HK-2 (cell line): ENCODE results near the gene AMIGO2.
"Not testable (repeated sequence)": the region's sequence is repeated elsewhere in the genome, so short reads cannot be mapped to it uniquely, and the experiment has no call there.

Experiments
- DNase-seq: peaks from one replicate; pipeline ENCODE4 v3.0.0-alpha.2; 2018; ENCODE audit not compliant: unreplicated experiment

The AMIGO2 gene, protein sequence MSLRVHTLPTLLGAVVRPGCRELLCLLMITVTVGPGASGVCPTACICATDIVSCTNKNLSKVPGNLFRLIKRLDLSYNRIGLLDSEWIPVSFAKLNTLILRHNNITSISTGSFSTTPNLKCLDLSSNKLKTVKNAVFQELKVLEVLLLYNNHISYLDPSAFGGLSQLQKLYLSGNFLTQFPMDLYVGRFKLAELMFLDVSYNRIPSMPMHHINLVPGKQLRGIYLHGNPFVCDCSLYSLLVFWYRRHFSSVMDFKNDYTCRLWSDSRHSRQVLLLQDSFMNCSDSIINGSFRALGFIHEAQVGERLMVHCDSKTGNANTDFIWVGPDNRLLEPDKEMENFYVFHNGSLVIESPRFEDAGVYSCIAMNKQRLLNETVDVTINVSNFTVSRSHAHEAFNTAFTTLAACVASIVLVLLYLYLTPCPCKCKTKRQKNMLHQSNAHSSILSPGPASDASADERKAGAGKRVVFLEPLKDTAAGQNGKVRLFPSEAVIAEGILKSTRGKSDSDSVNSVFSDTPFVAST

GRCh38 chr12:47079468-47079980 is at the start of gene AMIGO2, which contains the start of gene PCED1B:
Gene AMIGO2, minus strand, starts transcription at chr12:47079959. Its CDS starts 957 bp downstream, at chr12:47079002.
Gene PCED1B, plus strand, starts transcription at chr12:47079621. Its CDS starts 155,443 bp downstream, at chr12:47235064.
- DNase-seq: peak; percentile 71

GRCh38 chr12:47126246-47126645 is 46.5 kb upstream of the AMIGO2 start:
- DNase-seq: no peak

GRCh38 chr12:47124451-47124850 is 44.7 kb upstream of the AMIGO2 start:
- no peak for DNase-seq

DNA sequence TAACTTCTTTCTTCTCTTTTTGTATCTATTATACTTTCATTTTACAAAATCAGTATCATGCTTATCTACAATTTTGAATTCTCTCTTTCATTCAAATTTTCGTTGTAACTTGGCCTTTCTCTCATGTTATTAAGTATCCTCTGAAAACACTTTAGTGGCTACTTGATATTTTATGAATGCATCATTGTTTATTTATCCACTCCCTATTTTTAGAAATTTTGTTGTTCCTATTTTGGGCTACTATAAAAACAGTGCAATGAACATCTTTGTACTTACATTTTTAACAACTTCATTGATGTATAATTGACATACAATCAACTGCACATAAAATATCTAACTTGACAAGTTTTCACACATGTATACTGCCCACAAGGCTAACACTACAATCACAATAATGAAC is 44.0 kb upstream of the AMIGO2 start:
- DNase-seq: no peak

- DNase-seq: no peak
Measured at GRCh38 chr12:47122602-47123001, 42.8 kb upstream of the AMIGO2 start.

- no peak for DNase-seq
Measured at GRCh38 chr12:47121146-47121545, 41.4 kb upstream of the AMIGO2 start.

- DNase-seq: no peak
Measured at GRCh38 chr12:47120736-47121135, 41.0 kb upstream of the AMIGO2 start.

GRCh38 chr12:47117305-47117704 is 37.5 kb upstream of the AMIGO2 start:
- DNase-seq: not testable (repeated sequence)

DNA sequence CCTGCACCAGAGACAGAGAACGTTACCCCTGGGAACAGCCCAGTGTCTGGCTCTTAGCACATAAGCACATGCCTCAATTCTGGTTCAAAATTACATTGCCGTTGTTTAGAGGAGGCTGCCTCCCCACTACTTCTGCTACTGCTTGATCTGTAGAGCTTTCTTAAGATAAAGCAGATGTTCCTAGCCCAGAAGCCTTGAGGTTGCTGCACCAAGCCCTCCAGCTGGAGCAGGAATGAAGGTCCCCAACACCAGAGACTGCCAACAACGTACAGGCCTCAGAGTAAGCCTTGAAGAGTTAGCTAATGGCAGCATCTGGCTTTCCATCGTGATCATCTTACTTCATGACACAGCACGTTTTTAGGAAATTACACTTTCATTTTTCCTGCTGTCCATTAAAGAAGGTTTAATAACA is 34.7 kb upstream of the AMIGO2 start:
- no peak for DNase-seq

DNA sequence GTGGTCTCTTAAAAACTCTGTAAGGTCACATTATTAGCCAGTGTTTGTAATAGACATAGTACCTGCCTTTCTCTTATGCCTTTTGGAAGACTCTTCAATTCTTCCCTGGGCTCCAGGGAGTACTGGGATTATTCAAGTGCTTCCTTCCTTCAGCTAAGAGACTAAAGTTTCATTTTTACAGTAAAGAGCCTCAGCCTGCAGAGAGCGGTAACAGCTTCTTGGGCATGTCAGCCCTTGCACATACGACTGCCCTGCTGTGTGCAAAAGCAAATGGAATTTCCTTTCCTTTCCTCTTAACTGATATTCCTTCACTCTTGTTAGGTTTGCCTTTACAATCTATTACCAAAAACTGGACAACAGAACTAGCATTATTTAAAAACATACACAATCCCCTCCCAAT is 32.9 kb upstream of the AMIGO2 start:
- no peak for DNase-seq

DNA sequence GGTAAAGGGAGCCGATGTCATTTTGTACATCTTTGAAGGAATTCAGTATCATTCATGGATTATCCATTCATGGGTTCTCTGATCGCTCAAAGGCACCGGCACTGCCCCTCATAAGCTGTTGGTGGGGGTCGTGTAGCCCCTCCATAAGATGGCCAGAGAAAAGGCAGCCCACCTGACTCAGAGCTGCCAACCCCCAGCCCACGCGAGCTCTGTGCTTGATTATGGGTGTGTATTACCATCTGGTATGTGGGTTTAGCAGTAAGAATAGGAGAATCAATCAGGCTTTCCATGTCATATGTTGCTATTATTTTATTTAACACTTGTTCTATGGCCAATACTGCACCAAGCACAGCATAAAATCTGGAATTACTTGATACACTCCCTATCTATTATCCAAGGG is 32.1 kb upstream of the AMIGO2 start:
- DNase-seq: no peak

GRCh38 chr12:47111392-47111778 is 31.6 kb upstream of the AMIGO2 start:
- DNase-seq: no peak

DNA sequence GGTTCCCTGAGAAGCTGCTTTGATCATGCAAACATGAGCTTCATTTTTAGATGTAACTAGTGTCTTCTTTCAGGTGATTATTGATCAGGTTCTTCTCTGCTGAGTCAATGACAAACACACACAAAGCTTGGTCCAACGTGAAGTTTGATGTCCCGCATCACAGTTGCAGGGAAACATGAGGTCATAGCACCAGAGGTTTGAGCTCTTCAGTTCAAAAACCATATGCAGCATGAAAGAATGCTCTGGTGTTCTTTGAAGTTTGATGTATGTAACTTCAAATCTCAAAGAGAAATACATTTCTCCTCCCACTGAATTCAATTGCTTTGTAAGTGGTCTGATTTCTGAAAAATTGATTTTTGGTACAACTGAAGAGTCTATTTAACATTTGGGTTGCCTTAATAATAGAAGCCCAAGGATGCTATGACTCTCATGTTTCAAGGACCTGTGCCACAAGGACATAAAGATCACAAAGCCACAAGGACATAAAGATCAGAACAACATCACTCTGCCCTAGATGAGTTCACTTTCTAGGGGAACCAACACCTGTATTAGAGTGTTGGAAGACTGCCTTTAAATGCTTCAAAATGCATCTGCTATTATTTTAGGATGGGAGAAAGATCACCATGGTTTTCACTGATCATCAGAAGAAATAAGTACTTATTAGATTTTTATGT is 31.1 kb upstream of the AMIGO2 start:
- no peak for DNase-seq

- DNase-seq: no peak
Measured at GRCh38 chr12:47110011-47110541, 30.3 kb upstream of the AMIGO2 start.

DNA sequence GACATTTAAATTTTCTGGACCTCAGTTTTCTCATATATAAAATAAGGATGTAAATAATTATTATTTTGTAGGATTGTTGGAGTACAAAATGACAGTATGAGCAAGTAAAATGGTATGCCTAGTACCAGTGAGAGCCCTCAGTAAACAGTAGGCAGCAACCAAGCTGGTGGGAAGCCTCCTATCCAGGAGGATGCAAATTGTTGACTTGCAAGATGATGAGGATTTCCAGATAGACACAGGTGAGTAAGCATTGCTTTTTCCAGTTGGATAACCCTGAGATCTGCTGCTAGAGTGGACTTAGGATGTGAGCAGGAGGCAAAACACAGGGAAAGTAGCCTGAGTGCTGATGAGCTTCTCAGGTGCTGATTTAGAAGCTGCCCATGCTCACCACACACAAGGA is 28.2 kb upstream of the AMIGO2 start:
- no peak for DNase-seq

- DNase-seq: no peak
Measured at GRCh38 chr12:47107446-47107845, 27.7 kb upstream of the AMIGO2 start.

- DNase-seq: no peak
Measured at GRCh38 chr12:47105914-47106674, 26.3 kb upstream of the AMIGO2 start.

DNA sequence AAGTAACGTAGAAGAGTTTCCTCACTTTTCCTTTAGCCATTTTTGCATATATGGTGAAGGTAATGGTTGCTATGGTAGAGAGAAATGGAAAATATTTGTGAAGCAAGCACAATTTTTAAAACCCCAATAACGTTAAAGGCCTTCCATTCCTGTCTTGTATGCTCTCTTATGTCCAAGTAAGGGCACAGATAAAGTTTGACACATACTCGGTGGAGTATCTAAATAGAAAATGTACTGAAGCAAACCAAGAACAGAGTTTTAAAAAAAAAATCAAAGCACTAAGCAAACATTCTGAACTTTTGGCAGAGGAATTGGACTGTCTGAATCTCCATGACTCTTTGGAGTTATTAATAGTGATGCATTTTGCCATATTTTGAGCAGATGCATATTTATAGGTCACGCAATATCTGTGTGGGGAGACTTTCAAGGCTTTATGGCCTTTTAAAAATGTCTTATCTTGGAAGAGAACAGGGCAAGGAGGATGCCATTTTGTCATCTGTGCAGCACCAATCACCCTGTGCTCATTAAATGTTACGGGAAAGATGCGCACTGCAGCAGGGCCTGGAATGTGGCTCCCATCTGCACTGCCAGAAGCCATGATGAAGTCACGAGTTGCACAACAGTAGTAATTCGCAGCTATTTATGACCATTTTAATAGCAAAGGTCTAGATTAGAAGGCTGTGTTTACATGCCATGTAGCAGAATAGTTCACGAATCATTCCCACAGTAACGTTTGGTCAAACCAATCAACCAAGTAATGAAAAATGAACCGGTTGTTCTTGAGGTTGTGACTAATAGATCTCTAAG is 23.3 kb upstream of the AMIGO2 start:
- DNase-seq: no peak

DNA sequence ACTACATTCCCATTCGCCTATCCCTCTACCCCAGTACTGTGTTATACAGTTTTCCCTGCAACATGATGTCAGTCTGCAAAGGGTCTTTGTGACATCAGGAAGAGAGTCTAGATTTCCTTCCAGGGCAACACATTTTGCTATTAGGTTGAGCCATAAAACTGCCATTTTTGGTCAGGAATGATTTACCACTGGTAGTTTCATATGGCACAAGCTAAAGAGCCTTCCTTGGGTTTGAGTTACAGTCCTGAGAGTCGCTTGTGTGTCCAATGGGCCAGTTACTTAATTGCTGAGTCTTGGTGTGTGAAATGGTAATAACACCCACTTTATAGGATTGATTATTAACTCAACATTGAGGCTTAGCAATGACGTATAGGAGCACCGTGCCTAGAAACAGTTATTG is 22.6 kb upstream of the AMIGO2 start:
- no peak for DNase-seq

DNA sequence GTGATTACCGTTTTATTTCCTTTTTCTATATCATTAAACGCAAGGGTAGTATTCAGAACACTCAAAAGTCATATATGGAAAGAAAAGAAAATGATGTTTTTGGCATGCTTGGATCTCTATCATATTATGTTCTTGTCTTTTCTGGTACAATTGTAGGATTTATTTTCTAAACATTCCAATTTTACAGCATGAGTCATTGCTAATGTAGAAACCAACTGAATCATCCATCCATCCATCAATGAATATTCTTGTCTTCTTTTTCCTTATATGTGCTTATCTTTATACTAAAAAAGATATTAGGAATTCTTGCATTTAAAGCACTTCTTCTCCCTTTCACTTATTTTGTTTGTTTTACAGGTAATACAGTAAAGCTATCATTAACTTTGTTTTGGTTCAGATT is 20.4 kb upstream of the AMIGO2 start:
- DNase-seq: no peak

GRCh38 chr12:47099610-47100009 is 19.9 kb upstream of the AMIGO2 start:
- DNase-seq: no peak
